HL-60/S4 treated with retinoic acid at 250 ng/mL for 4 days and 3 days (cell line): ENCODE results near the gene CD151.

Experiments
- in situ Hi-C: fragments of 300-500 bp; cut with MboI; formaldehyde crosslinking; loops from 2 replicates; pipeline ENCODE4 v1.7.0; 2022; ENCODE audit warnings: low sequenced_read_pairs

CD151 gene

GRCh38 chr11:813072-813455 is 19.7 kb upstream of the CD151 start:
- in situ Hi-C loops: no loop called here

- in situ Hi-C loops: no loop called here
Measured at GRCh38 chr11:813456-814096, 19.2 kb upstream of the CD151 start.

DNA sequence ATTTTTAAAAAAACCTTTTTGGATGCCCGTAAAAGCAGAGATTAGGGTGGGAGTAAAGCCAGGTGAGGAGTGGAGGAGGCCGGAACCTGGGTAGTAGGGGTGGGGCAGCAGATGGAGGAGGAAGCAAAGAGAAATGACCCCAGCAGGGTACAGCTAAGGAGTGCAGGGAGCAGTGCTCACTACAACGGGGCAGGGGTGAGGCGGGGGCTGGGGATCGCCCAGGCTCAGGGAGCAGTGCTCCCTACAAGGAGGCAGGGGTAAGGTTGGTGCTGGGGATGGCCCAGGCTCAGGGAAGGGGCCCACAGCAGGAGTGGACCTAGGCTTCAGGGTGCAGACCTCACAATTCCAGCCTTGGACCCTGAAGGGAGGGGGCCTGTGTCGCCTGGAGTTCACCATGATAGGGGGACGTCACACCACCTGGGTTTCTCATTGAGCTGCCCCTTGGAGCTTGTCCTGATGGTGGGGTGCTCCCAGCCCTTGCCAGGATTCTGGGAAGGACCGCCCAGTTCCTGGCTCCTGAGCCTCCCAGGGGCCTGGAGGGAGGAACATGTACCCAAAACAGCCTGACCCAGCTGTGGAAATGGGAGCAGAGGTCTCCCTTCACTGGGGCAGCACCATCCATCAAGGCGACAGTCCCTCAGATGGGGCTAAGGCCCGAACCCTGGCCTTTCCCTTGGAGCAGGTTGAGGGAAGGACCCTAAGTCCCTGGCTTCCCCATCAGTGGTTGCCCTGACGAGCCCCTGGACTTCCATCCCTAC is 16.9 kb upstream of the CD151 start:
- in situ Hi-C loops: no loop called here

GRCh38 chr11:816433-816779 is 16.3 kb upstream of the CD151 start:
- in situ Hi-C loops: no loop called here

- in situ Hi-C loops: no loop called here
Measured at GRCh38 chr11:818396-819128, 14.2 kb upstream of the CD151 start, which contains the start of gene PNPLA2. Gene PNPLA2 (plus strand): TSS chr11:818914. CDS start chr11:819719, 805 bp downstream.

- in situ Hi-C loops: no loop called here
Measured at GRCh38 chr11:819129-819931, 13.4 kb upstream of the CD151 start.

DNA sequence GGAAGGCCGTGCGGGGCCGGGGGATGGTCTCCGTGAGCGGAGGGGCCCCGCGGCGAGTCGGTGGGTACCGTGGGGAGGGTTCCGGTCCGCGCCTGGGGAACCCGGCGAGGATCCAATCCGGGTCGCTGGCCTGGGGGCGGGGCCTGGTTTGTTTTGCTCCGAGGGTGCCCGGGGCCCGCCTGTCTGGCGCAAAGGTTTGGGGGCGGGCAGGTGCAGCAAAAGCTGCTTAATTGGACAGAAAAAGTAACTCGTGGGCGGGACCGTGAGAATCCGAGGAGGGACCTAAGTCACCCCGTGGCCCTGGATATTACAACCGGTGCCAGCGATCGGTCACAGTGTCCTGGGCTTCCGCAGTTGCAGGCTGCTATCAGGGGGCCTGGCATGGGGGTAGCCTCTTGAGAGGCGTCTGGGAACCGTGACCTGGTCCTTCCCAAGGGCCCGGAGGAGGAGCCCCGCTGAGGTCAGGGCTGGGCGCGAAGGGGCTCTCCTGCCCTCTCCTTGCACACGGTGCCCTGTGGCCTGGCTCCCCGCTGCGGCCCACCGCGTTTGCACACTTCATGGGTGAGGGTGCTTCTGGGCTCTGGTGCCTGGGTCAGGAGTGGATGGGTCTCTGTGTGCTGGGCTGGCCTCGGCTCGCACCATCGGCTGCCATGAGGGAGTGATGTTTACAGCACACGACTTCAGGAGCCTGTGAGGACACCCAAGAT is 12.7 kb upstream of the CD151 start:
- in situ Hi-C loops: no loop called here

DNA sequence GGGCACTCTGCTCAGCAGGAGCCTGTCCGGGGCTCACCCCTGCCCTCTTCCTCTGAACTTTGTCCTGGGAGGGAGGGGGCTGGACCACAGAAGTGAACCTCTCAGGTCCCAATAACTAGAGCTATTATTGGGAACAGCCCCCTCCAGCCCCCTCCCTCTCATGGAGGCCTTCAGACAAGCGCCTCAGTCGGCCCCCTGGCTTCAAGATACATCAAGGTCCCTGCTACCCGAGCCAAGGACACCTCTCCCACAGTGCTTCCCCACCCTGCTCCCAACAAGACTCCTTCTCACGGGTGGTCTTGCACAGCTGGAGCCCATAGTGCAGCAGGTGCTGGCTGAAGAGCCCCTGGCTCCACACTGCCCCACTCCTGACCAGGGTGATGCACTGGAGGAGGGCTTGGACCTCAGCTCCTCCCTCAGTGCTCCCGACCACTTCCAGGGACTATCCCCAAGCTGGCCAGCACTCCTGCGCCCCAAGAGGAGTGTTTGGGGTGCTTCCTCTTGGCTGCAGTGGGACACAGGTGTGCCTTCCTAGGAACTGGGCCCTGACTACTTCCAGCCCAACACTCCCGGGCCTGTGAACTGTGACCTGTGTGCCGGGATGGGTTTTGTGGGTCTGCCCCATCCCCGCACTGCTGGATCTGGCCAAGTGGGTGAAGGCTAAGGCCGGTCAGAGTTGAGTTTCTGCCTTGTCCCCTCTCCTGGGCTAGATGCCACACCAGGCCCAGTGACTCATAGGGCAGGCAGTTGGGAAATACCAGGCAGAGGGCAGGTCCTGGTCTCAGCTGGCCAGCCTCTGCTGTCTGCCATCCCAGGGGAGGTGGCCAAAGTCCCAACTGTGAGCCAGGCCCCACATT is 11.9 kb upstream of the CD151 start:
- in situ Hi-C loops: no loop called here

DNA sequence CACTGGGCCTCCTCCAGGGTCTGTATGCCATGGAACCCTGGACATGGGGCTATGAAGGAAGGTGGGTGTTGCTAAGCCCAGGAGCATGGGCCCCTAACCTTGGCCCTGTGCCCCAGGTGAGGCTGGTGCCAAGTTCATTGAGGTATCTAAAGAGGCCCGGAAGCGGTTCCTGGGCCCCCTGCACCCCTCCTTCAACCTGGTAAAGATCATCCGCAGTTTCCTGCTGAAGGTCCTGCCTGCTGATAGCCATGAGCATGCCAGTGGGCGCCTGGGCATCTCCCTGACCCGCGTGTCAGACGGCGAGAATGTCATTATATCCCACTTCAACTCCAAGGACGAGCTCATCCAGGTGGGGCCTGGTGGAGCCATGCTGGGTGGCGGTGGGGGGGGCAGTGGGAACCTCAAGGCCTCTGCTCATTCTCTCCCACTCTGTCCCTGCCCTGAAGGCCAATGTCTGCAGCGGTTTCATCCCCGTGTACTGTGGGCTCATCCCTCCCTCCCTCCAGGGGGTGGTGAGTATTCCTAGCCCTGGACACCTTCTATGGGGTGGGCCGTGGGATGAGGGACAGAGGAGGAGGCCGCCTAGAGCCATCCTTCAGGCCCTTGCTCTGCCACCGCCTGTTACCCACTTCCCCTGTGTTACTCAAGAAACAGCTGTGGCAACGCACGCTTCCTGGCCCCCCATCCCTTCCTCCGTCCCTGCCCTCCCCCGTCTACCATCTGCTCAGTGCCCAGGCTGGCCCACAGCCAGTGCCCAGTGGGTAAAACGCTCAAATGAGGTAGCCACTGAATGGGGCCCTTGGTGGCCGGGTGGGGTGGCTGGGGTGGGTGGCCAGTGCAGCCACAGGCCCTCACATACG is 11.0 kb upstream of the CD151 start:
- in situ Hi-C loops: no loop called here

DNA sequence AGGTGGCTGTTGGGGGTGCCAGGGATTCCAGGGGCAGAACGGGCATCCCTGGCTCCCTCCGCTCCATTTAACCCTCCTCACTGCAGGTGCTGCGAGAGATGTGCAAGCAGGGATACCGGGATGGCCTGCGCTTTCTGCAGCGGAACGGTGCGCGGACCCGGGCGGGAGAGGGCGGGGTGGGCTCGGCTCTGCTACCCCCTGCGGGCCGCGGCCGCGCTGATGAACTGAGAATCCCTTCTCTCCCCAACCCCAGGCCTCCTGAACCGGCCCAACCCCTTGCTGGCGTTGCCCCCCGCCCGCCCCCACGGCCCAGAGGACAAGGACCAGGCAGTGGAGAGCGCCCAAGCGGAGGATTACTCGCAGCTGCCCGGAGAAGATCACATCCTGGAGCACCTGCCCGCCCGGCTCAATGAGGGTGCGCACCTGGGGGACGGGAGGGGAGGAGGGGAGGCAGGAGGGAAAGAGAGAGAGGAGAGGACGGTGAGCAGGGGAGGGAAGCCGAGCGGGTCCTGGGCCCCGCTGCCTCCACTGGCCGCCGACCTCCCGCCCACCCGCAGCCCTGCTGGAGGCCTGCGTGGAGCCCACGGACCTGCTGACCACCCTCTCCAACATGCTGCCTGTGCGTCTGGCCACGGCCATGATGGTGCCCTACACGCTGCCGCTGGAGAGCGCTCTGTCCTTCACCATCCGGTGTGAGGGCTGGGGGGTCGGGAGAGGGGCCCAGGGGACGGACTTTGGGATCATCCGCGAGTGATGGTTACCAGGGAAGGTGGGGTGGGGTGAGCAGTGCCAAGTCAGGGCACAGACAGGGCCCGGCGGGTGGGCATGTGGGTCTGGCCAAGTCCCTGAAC is 9.1 kb upstream of the CD151 start:
- in situ Hi-C loops: no loop called here

DNA sequence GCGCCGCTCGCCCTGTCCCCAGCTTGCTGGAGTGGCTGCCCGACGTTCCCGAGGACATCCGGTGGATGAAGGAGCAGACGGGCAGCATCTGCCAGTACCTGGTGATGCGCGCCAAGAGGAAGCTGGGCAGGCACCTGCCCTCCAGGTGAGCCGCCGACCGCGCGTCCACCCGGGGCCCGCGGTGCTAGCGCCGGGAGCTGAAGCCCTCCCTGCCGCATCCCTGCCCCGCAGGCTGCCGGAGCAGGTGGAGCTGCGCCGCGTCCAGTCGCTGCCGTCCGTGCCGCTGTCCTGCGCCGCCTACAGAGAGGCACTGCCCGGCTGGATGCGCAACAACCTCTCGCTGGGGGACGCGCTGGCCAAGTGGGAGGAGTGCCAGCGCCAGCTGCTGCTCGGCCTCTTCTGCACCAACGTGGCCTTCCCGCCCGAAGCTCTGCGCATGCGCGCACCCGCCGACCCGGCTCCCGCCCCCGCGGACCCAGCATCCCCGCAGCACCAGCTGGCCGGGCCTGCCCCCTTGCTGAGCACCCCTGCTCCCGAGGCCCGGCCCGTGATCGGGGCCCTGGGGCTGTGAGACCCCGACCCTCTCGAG is 8.4 kb upstream of the CD151 start:
- in situ Hi-C loops: no loop called here

- in situ Hi-C loops: no loop called here
Measured at GRCh38 chr11:824942-825341, 7.8 kb upstream of the CD151 start.

DNA sequence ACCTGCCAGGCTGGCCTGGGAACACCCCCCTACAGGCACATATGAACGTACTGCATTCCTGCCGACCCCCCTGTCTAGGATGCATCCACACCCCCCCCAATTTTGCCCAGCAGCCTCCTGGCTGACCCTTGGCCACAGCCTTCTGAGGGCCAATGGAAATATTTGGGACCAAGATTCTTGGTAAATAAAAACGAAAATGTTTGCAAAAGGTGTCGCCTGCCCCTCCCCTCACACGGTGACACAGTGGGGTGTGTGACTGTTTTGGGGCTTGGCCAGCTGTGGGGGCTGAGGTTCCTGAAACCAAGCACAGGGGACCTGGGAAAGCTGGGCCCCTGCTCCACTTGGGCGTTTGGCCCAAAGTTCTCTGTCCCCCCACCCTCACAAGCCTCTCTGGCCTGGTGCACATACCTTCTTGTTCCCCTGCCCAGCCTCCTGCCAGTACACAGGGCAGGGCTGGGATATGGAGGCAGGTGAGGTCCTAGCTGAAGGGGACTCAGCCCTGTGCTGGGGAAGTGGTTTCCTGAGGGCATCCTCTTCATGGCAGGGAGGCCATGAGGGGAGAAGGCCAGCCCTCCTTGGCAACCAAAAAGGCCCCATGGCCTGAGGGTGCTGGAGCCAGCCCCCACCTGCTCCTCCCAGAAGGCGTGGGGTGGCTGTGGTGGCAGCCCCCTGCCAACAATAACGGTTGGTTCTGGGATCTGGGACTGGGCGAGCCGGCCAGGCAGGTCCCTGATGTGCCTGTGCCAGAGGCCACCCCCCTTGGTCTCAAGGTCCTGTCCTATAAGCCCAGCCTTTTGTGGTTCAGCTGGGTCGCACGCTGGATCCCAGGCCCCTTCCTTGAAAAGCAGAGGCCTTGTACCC is 7.2 kb upstream of the CD151 start:
- in situ Hi-C loops: no loop called here

DNA sequence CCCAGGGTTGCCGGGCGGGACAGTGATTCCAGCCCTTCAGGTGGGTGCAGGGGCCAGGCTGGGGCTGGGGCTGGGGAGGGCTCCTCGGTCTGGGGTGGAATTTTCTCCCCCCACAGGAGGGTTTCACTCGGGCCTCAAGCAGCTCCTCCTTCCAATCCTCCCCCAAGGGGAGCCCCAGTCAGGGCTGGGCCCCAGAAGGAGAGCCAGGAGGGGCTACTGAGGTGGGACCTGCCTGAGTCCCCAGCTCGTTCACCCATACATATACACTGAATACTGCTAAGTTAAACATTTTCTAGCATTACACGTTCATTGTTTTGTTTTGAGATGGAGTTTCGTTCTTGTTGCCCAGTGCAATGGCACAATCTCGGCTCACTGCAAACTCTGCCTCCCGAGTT is 6.5 kb upstream of the CD151 start:
- in situ Hi-C loops: no loop called here

DNA sequence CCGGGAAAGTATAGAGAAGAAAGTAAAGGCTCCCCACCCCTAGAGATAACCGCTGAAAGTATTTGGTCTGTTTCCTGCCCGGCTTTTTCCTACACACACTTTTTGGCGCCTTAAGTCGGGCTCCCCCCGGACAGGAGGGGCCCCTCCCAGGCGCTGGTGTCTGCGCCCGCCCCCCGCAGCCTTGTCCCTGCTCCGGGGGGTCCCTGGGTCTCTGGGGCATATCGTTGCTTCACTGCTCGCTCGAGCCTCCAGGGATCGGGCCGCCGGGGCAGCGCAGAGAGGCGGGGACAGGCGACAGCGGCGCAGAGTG is 6.0 kb upstream of the CD151 start:
- in situ Hi-C loops: no loop called here

DNA sequence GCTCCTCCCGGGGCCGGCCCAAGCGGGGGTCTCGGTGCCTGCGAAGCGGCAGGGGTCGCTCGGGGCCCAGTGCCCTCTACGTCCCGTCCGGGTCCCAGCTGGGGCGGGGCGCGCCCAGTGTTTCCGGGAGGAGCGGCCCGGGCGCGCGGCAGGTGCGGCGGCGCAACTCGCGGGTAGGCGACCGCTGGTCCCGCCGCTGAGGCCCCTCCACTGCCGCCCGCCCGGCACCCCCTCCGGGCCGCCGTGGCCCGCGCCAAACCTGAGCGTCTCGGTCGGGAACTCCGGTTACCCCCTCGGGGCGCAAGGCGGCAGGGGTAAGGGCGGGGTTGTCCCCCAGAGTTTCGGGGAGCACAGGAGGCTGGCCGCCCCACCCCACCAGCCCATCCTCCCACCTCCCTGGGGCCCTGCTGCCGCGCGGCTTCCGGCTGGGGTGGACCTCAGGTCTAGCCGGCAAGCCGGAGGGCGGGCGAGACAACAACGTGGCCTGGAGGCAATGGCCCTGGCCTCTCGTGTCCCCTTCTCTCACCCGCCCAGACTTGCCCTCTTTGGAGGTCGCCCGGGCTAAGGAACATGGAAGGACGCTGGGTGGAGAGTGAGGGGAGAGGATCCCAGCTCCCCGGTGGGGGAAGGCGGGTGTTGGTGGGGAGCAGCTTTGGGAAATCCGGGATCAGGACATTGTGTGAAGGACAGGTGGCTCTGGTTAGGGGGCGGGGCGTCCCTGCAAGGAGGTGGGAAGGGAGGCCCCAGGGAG is 5.4 kb upstream of the CD151 start:
- in situ Hi-C loops: no loop called here
